HepG2 (cell line): ENCODE measurements around the gene EIF4H.

Source experiments
- ATM ChIP-seq: fragments of 450-650 bp; IDR thresholded peaks from 2 replicates; pipeline ENCODE4 v1.7.1; 2017; ENCODE audit warnings: mild to moderate bottlenecking, borderline replicate concordance
- DPF2 ChIP-seq: sonication (generic); formaldehyde crosslinking; IDR thresholded peaks from 2 replicates; pipeline ENCODE4 v1.4.0; 2020; ENCODE audit warnings: mild to moderate bottlenecking, low read depth, missing genetic modification reagents, borderline replicate concordance
- E2F1 ChIP-seq: sonication (generic); formaldehyde crosslinking; IDR thresholded peaks from 2 replicates; pipeline ENCODE4 v1.5.0; 2020; ENCODE audit warnings: missing genetic modification reagents
- GTF2F1 ChIP-seq: fragments of 150-350 bp; IDR thresholded peaks from 2 replicates; pipeline ENCODE4 v1.6.1; 2014; ENCODE audit warnings: low read length
- MYC ChIP-seq: sonication (generic); formaldehyde crosslinking; IDR thresholded peaks from 2 replicates; pipeline ENCODE4 v1.9.0; 2021; ENCODE audit warnings: missing genetic modification reagents, borderline replicate concordance
- NCOA2 ChIP-seq: sonication (generic); formaldehyde crosslinking; IDR thresholded peaks from 2 replicates; pipeline ENCODE4 v1.8.0; 2022; ENCODE audit warnings: inconsistent platforms
- POLR2A ChIP-seq, 2 experiments: IDR thresholded peaks; 2 replicates each; pipeline ENCODE4 v1.6.1; 2011; ENCODE audit warnings: low read depth in 2 of 2, low read length in 2 of 2, mild to moderate bottlenecking in 1 of 2, moderate library complexity in 1 of 2; ENCODE audit not compliant: insufficient read depth in 1 of 2
- SMARCC2 ChIP-seq: fragments of 450-650 bp; IDR thresholded peaks from 2 replicates; pipeline ENCODE4 v1.6.1; 2017; ENCODE audit warnings: antibody characterized with exemption, mild to moderate bottlenecking
- SRF ChIP-seq: IDR thresholded peaks from 2 replicates; pipeline ENCODE4 v1.6.1; 2011; ENCODE audit warnings: mild to moderate bottlenecking, low read depth, low read length, moderate library complexity
- ZFP1 ChIP-seq: IDR thresholded peaks from 2 replicates; pipeline ENCODE4 v1.6.1; 2016
- ZNF317 ChIP-seq: sonication (generic); formaldehyde crosslinking; IDR thresholded peaks from 2 replicates; pipeline ENCODE4 v1.5.0; 2020; ENCODE audit warnings: mild to moderate bottlenecking, missing genetic modification reagents
- TF ChIP-seq, protein P1 (sequence below): sonication (generic); formaldehyde crosslinking; IDR thresholded peaks from 2 replicates; pipeline ENCODE4 v1.4.0; 2020; ENCODE audit warnings: missing genetic modification reagents
- TF ChIP-seq, protein P2 (sequence below): sonication (generic); formaldehyde crosslinking; IDR thresholded peaks from 2 replicates; pipeline ENCODE4 v1.5.0; 2020; ENCODE audit warnings: missing genetic modification reagents

GRCh38 chr7:74181821-74182220 lies 7.7 kb downstream of the EIF4H start:
- no peak for TF ChIP-seq ZFP1 (CRISPR knock-in tag)
- TF ChIP-seq SMARCC2: no peak
- TF ChIP-seq ATM: no peak
- no peak for TF ChIP-seq GTF2F1
- TF ChIP-seq MYC (CRISPR knock-in tag): no peak
- TF ChIP-seq POLR2A (IDR thresholded peaks at IDR 0.05; ENCODE audit: insufficient read depth in 1 of 2, low read depth in 2 of 2, low read length in 2 of 2): no peak
- TF ChIP-seq ZNF317: no peak
- TF ChIP-seq, protein P1, sequence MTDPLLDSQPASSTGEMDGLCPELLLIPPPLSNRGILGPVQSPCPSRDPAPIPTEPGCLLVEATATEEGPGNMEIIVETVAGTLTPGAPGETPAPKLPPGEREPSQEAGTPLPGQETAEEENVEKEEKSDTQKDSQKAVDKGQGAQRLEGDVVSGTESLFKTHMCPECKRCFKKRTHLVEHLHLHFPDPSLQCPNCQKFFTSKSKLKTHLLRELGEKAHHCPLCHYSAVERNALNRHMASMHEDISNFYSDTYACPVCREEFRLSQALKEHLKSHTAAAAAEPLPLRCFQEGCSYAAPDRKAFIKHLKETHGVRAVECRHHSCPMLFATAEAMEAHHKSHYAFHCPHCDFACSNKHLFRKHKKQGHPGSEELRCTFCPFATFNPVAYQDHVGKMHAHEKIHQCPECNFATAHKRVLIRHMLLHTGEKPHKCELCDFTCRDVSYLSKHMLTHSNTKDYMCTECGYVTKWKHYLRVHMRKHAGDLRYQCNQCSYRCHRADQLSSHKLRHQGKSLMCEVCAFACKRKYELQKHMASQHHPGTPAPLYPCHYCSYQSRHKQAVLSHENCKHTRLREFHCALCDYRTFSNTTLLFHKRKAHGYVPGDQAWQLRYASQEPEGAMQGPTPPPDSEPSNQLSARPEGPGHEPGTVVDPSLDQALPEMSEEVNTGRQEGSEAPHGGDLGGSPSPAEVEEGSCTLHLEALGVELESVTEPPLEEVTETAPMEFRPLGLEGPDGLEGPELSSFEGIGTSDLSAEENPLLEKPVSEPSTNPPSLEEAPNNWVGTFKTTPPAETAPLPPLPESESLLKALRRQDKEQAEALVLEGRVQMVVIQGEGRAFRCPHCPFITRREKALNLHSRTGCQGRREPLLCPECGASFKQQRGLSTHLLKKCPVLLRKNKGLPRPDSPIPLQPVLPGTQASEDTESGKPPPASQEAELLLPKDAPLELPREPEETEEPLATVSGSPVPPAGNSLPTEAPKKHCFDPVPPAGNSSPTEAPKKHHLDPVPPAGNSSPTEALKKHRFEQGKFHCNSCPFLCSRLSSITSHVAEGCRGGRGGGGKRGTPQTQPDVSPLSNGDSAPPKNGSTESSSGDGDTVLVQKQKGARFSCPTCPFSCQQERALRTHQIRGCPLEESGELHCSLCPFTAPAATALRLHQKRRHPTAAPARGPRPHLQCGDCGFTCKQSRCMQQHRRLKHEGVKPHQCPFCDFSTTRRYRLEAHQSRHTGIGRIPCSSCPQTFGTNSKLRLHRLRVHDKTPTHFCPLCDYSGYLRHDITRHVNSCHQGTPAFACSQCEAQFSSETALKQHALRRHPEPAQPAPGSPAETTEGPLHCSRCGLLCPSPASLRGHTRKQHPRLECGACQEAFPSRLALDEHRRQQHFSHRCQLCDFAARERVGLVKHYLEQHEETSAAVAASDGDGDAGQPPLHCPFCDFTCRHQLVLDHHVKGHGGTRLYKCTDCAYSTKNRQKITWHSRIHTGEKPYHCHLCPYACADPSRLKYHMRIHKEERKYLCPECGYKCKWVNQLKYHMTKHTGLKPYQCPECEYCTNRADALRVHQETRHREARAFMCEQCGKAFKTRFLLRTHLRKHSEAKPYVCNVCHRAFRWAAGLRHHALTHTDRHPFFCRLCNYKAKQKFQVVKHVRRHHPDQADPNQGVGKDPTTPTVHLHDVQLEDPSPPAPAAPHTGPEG (CRISPR knock-in tag): no peak
- no peak for TF ChIP-seq SRF
- TF ChIP-seq E2F1 (CRISPR knock-in tag): no peak
- TF ChIP-seq, protein P2, sequence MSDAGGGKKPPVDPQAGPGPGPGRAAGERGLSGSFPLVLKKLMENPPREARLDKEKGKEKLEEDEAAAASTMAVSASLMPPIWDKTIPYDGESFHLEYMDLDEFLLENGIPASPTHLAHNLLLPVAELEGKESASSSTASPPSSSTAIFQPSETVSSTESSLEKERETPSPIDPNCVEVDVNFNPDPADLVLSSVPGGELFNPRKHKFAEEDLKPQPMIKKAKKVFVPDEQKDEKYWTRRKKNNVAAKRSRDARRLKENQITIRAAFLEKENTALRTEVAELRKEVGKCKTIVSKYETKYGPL (CRISPR knock-in tag): no peak
- TF ChIP-seq NCOA2: no peak
- no peak for TF ChIP-seq DPF2
